HFFc6 (cell line): ENCODE results near the gene PKN1. TPM values are rescaled to one million over a fixed set of nuclear protein-coding genes. Genes with fewer than 3 reads are reported as not detected.

ENCODE experiments used
- DNase-seq: peaks from one replicate; pipeline ENCODE4 v3.0.0-alpha.2; 2018
- H3K27ac Mint-ChIP-seq: 2 replicates; pipeline ENCODE4 v1.8.0; 2020; ENCODE audit warnings: mild to moderate bottlenecking, mixed read lengths
- H3K27me3 Mint-ChIP-seq: 2 replicates; pipeline ENCODE4 v1.8.0; 2021; ENCODE audit warnings: mild to moderate bottlenecking, moderate library complexity, mixed read lengths; ENCODE audit not compliant: insufficient read depth
- H3K36me3 Mint-ChIP-seq: 2 replicates; pipeline ENCODE4 v1.8.0; 2021; ENCODE audit warnings: low read depth, mixed read lengths
- H3K4me1 Mint-ChIP-seq: 2 replicates; pipeline ENCODE4 v1.8.0; 2020; ENCODE audit warnings: low read depth, mixed read lengths
- H3K4me3 Mint-ChIP-seq: 2 replicates; pipeline ENCODE4 v1.8.0; 2020; ENCODE audit warnings: mild to moderate bottlenecking, moderate library complexity, mixed read lengths
- H3K9me3 Mint-ChIP-seq: 2 replicates; pipeline ENCODE4 v1.8.0; 2020; ENCODE audit warnings: mild to moderate bottlenecking, mixed read lengths
- total RNA-seq, 6 experiments: library from RNA; stranded (reverse); fragmentation: NEBNext Ultra II Directional; extraction: Animal tissue kit (Norgen Biotek cat#: 25700); gene quantifications; 2 replicates in 1 of 6; 3 replicates in 5 of 6; pipeline ENCODE4 v1.2.3, GENCODE V29; 2021
- TF ChIP-seq, protein P1 (sequence below): fragments of 200-600 bp; sonication (generic); IDR thresholded peaks from 2 replicates; pipeline ENCODE4 v1.5.0; 2021; ENCODE audit warnings: antibody characterized with exemption, mild to moderate bottlenecking

PKN1 gene
- total RNA-seq, 6 experiments from 2014 or later, result 132 to 173 (median 149) TPM

DNA sequence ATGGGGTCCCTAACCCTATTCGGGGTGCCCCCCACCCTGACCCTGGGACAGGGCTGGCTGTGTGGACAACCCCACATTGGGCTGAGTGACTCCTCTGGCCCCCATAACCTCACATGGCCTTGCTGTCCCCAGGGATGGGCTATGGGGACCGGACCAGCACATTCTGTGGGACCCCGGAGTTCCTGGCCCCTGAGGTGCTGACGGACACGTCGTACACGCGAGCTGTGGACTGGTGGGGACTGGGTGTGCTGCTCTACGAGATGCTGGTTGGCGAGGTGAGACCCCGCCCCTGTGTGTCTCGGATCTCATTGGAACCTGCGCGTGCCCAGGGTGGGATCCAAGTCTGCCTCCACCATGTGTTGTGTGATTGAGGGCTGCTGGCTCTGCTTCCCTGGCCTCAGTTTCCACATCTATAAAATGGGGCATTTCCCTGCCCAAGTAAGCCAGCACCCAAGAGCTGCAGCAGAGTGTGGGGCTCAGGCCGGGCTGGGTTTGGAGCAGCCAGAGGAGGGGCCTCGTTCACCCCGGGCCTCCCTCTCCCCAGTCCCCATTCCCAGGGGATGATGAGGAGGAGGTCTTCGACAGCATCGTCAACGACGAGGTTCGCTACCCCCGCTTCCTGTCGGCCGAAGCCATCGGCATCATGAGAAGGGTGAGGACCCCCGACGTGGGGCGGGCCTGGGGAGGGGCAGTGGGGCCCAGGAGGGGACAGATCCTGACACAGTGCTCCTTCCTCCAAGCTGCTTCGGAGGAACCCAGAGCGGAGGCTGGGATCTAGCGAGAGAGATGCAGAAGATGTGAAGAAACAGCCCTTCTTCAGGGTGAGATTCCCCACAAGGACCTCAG, 37.1 kb downstream of the PKN1 start:
- no peaks in the 10 kb centered on the region for H3K9me3 Mint-ChIP-seq
- TF ChIP-seq, protein P1, sequence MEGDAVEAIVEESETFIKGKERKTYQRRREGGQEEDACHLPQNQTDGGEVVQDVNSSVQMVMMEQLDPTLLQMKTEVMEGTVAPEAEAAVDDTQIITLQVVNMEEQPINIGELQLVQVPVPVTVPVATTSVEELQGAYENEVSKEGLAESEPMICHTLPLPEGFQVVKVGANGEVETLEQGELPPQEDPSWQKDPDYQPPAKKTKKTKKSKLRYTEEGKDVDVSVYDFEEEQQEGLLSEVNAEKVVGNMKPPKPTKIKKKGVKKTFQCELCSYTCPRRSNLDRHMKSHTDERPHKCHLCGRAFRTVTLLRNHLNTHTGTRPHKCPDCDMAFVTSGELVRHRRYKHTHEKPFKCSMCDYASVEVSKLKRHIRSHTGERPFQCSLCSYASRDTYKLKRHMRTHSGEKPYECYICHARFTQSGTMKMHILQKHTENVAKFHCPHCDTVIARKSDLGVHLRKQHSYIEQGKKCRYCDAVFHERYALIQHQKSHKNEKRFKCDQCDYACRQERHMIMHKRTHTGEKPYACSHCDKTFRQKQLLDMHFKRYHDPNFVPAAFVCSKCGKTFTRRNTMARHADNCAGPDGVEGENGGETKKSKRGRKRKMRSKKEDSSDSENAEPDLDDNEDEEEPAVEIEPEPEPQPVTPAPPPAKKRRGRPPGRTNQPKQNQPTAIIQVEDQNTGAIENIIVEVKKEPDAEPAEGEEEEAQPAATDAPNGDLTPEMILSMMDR, result no peak
- peaks cover 4% of the 10 kb centered on the region; the same call in 1 of the 2 replicates for H3K36me3 Mint-ChIP-seq
- peaks cover 7% of the 10 kb centered on the region for H3K4me1 Mint-ChIP-seq
- peaks cover 18% of the 10 kb centered on the region for H3K27me3 Mint-ChIP-seq
- H3K27ac Mint-ChIP-seq, result no peak overlapping the region
- no peak overlapping the region for H3K4me3 Mint-ChIP-seq
- DNase-seq, result no peak

DNA sequence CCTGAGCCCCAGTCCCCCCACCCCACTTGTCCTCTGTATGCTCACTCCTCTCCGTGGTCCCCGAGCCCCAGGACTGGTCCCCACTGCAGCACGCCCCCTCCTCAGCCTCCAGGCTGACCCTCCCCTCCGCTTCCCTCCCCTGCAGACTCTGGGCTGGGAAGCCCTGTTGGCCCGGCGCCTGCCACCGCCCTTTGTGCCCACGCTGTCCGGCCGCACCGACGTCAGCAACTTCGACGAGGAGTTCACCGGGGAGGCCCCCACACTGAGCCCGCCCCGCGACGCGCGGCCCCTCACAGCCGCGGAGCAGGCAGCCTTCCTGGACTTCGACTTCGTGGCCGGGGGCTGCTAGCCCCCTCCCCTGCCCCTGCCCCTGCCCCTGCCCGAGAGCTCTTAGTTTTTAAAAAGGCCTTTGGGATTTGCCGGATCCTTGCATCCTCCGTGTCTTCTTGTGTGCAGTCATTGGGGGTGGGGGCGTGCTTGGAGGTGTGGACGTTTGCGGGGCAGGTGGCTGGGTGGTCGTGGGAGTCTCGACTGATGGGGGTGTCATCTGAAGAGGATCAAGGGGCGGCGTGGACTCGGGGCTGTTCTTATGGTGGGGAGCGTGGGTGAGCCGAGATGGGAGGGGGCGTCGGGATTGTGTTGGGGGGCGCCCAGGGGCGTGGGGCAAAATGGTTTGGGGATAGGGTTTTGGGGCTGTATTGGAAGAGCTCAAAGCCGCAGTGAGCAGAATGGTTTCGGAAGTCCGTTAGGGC, 38.5 kb downstream of the PKN1 start:
- DNase-seq, result no peak
- H3K27ac Mint-ChIP-seq, result no peak overlapping the region
- TF ChIP-seq, protein P1, result no peak
- no peak overlapping the region for H3K4me3 Mint-ChIP-seq
- peaks cover 21% of the 10 kb centered on the region for H3K4me1 Mint-ChIP-seq
- H3K9me3 Mint-ChIP-seq, result no peaks in the 10 kb centered on the region
- H3K27me3 Mint-ChIP-seq, result peaks cover 20% of the 10 kb centered on the region
- 0 out of 2 replicates have a peak, but pooled peaks cover 4% of the 10 kb centered on the region for H3K36me3 Mint-ChIP-seq

DNA sequence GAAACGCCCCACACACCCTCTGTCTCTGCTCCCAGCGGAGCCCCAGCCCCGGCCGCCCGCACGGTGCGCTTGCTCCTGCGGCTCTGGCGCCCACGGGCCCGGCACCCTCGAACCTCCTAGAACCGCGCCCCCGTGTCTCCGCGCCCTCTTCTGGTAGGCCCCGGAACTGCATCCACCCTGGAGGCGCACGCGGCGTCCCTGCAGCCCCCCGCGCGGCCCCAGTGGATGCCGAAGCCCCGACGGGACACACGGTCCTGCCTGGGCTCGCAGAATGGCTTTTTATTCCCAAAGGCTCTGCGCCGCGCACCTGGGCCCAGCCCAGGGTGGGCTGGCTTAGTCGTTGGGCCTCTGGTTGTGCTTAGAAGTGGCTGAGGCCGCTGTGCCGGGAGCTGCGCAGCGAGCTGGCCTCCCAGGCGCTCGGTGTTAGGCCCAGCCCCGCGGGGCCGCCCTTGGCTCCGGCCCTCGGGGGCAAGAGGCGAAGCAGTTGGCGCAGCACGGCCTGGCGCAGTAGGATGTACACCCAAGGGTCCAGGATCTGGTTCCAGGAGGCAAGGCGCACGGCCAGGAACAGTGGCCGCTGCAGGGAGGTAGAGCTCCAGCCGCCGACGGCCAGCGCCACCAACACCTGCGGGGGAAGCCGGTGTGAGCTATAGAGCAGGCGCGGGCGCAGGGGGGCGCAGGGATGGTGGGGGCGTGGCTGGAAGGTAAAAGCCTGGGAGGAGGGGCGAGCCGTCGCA, 39.3 kb downstream of the PKN1 start:
- H3K4me3 Mint-ChIP-seq, result no peak overlapping the region
- peaks cover 20% of the 10 kb centered on the region for H3K27me3 Mint-ChIP-seq
- DNase-seq, result no peak
- TF ChIP-seq, protein P1, result peak; percentile 98
- 0 out of 2 replicates have a peak, but pooled peaks cover 4% of the 10 kb centered on the region for H3K36me3 Mint-ChIP-seq
- H3K4me1 Mint-ChIP-seq, result peaks cover 24% of the 10 kb centered on the region
- H3K27ac Mint-ChIP-seq, result no peak overlapping the region
- H3K9me3 Mint-ChIP-seq, result no peaks in the 10 kb centered on the region

DNA sequence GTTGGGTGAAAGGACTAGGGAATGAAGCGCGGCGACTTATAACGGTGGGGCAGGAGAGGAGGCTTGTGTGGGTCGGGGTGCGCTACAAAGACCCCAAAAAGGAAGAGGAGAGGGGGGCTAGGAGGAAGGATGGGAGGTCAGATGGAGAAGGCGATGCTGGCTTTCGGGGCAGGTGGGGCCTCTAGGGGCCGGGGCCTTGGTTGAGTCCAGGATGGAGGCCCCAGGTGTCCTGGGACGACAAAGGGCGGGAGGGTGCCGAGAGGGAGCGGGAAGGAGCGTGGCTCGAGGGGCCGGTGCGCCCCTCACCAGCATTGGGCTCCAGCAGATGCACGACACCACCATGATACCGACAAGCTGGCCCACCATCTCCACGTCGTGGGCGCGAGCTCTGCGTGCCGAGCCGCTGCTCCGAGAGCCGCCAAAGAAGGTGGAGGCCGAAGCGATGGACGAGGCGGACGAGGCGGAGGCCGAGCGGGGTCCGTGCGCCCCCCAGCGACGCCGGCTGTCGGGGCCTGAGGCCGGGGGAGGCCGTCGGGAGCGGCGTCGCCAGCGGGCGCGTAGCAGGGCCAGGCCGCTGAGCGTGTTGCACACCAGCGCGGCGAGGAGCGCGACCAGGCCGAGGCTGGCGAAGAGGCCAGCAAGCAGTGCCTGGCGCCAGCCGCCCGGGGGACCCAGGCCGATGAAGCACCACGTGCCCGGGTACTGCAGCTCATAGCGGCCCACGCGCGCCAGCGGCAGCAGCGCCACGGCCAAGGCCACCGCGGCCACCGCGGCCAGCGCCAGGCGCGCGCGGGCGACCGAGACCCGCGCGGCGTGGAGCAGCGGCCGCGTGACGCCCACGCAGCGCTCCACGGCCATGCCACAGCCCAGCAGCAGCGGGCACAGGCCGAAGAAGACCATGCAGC, 40.2 kb downstream of the PKN1 start:
- H3K27me3 Mint-ChIP-seq, result peaks cover 22% of the 10 kb centered on the region
- no peak overlapping the region for H3K27ac Mint-ChIP-seq
- TF ChIP-seq, protein P1, result no peak
- no peaks in the 10 kb centered on the region for H3K9me3 Mint-ChIP-seq
- H3K36me3 Mint-ChIP-seq, result peaks cover 4% of the 10 kb centered on the region; the same call in 1 of the 2 replicates
- H3K4me3 Mint-ChIP-seq, result 0 out of 2 replicates have a peak overlapping the region, but pooled peaks have one; percentile 9
- peaks cover 24% of the 10 kb centered on the region for H3K4me1 Mint-ChIP-seq
- no peak for DNase-seq
